Trophoblast cell (in vitro differentiated cells and primary cell): ENCODE measurements around the gene TMEM200B.
"Not testable (repeated sequence)": the region's sequence is repeated elsewhere in the genome, so short reads cannot be mapped to it uniquely, and the experiment has no call there.

Source experiments
- DNase-seq, 2 donors: peaks; one replicate each; pipeline ENCODE4 v3.0.0-alpha.2; 2016
- H2AFZ ChIP-seq: 2 replicates; pipeline ENCODE4 v1.6.1; 2013; ENCODE audit warnings: low read length, moderate library complexity, mild to moderate bottlenecking; ENCODE audit not compliant: insufficient read depth, poor library complexity
- H2AK5ac ChIP-seq: 2 replicates; pipeline ENCODE4 v1.6.1; 2013; ENCODE audit warnings: mild to moderate bottlenecking, low read length
- H2BK120ac ChIP-seq: 2 replicates; pipeline ENCODE4 v1.6.1; 2013; ENCODE audit warnings: low read length, mild to moderate bottlenecking, moderate library complexity; ENCODE audit not compliant: insufficient read depth, poor library complexity
- H2BK12ac ChIP-seq: 2 replicates; pipeline ENCODE4 v1.6.1; 2013; ENCODE audit warnings: mild to moderate bottlenecking, low read length, moderate library complexity
- H2BK5ac ChIP-seq: 2 replicates; pipeline ENCODE4 v1.6.1; 2013; ENCODE audit warnings: low read length, low read depth, moderate library complexity, mild to moderate bottlenecking; ENCODE audit not compliant: poor library complexity
- H3K14ac ChIP-seq: 2 replicates; pipeline ENCODE4 v1.6.1; 2013; ENCODE audit warnings: mild to moderate bottlenecking, low read length
- H3K18ac ChIP-seq: 2 replicates; pipeline ENCODE4 v1.6.1; 2013; ENCODE audit warnings: mild to moderate bottlenecking, low read length
- H3K23ac ChIP-seq: 2 replicates; pipeline ENCODE4 v1.6.1; 2013; ENCODE audit warnings: low read length
- H3K27ac ChIP-seq: 2 replicates; pipeline ENCODE4 v1.5.1; 2013; ENCODE audit warnings: low read depth, mild to moderate bottlenecking, inconsistent platforms, low read length, moderate library complexity
- H3K27me3 ChIP-seq: 2 replicates; pipeline ENCODE4 v1.6.1; 2013; ENCODE audit warnings: inconsistent platforms, mild to moderate bottlenecking, low read length, moderate library complexity; ENCODE audit not compliant: insufficient read depth
- H3K36me3 ChIP-seq, 2 experiments: 1 replicate in 1 of 2; 2 replicates in 1 of 2; pipeline ENCODE4 v1.6.1; 2013; ENCODE audit warnings: low read length in 2 of 2, mild to moderate bottlenecking in 2 of 2, moderate library complexity in 1 of 2; ENCODE audit not compliant: insufficient read depth in 2 of 2, control insufficient read depth in 1 of 2
- H3K4ac ChIP-seq: 2 replicates; pipeline ENCODE4 v1.6.1; 2013; ENCODE audit warnings: low read depth, mild to moderate bottlenecking, low read length, moderate library complexity
- H3K4me1 ChIP-seq, 2 experiments: 1 replicate in 1 of 2; 2 replicates in 1 of 2; pipeline ENCODE4 v1.6.1; 2013; ENCODE audit warnings: low read length in 2 of 2, mild to moderate bottlenecking in 2 of 2, moderate library complexity in 1 of 2; ENCODE audit not compliant: insufficient read depth in 2 of 2, control insufficient read depth in 1 of 2
- H3K4me2 ChIP-seq: 2 replicates; pipeline ENCODE4 v1.6.1; 2013; ENCODE audit warnings: inconsistent platforms, mild to moderate bottlenecking, low read length, moderate library complexity
- H3K4me3 ChIP-seq: 2 replicates; pipeline ENCODE4 v1.5.1; 2013; ENCODE audit warnings: mild to moderate bottlenecking, low read depth, low read length, inconsistent platforms
- H3K79me1 ChIP-seq: one replicate; pipeline ENCODE4 v1.6.1; 2013; ENCODE audit warnings: low read length
- H3K79me2 ChIP-seq: 2 replicates; pipeline ENCODE4 v1.6.1; 2013; ENCODE audit warnings: low read length, mild to moderate bottlenecking; ENCODE audit not compliant: control insufficient read depth, insufficient read depth, poor library complexity
- H3K9ac ChIP-seq: 2 replicates; pipeline ENCODE4 v1.6.1; 2013; ENCODE audit warnings: mild to moderate bottlenecking, low read length
- H3K9me3 ChIP-seq: 2 replicates; pipeline ENCODE4 v1.6.1; 2013; ENCODE audit warnings: low read depth, mild to moderate bottlenecking, control low read depth, inconsistent platforms, low read length; ENCODE audit not compliant: insufficient read depth
- H4K12ac ChIP-seq: 2 replicates; pipeline ENCODE4 v1.6.1; 2013; ENCODE audit warnings: low read depth, mild to moderate bottlenecking, low read length, moderate library complexity
- H4K8ac ChIP-seq: 2 replicates; pipeline ENCODE4 v1.6.1; 2013; ENCODE audit warnings: low read depth, mild to moderate bottlenecking, low read length, moderate library complexity
- H4K91ac ChIP-seq: one replicate; pipeline ENCODE4 v1.6.1; 2013; ENCODE audit warnings: low read depth, mild to moderate bottlenecking, low read length, moderate library complexity
- WGBS: extraction: QIAGEN DNeasy Blood & Tissue Kit; methylation state at CpG from one replicate; pipeline ENCODE4 v1.1.7; 2013; ENCODE audit warnings: missing lambda C conversion rate; ENCODE audit not compliant: insufficient read length, insufficient coverage; ENCODE audit errors: extremely low coverage; 5-methylcytosine and 5-hydroxymethylcytosine counted together

The TMEM200B gene

GRCh38 chr1:29092704-29093103 is 31.0 kb downstream of the TMEM200B start:
- not testable (repeated sequence) for H3K27ac ChIP-seq, H2BK12ac ChIP-seq, DNase-seq, H3K18ac ChIP-seq, H2BK120ac ChIP-seq, H2AFZ ChIP-seq, H2AK5ac ChIP-seq, H4K91ac ChIP-seq, H3K27me3 ChIP-seq, H3K79me1 ChIP-seq, H4K12ac ChIP-seq, H3K79me2 ChIP-seq, H2BK5ac ChIP-seq, H4K8ac ChIP-seq, H3K9ac ChIP-seq, H3K4me2 ChIP-seq, H3K4me3 ChIP-seq, H3K14ac ChIP-seq, H3K4me1 ChIP-seq, H3K9me3 ChIP-seq, H3K4ac ChIP-seq, H3K23ac ChIP-seq, H3K36me3 ChIP-seq
- WGBS, result no CpG with 5 or more reads among the region's 5 CpGs

- Histone ChIP-seq H3K79me2 (no peaks in the 10 kb centered on the region), H3K18ac (no peak overlapping the region), H3K14ac (no peak overlapping the region), H4K91ac (no peak overlapping the region), H3K9me3 (no peaks in the 10 kb centered on the region), H2AK5ac (no peak overlapping the region), H4K8ac (no peak overlapping the region), H3K27me3 (no peaks in the 10 kb centered on the region), H3K9ac (no peak overlapping the region), H4K12ac (no peak overlapping the region), H3K79me1 (no peaks in the 10 kb centered on the region), H3K23ac (no peak overlapping the region), H2BK5ac (no peak overlapping the region), H3K4ac (no peak overlapping the region), H2AFZ (no peak overlapping the region), H3K36me3 (no peaks in the 10 kb centered on the region), H2BK12ac (no peak overlapping the region), H2BK120ac (no peak overlapping the region), H3K4me3 (no peak overlapping the region), H3K4me1 (no peaks in the 10 kb centered on the region), H3K27ac (no peak overlapping the region), H3K4me2 (no peak overlapping the region)
- no peak for DNase-seq
Observed at GRCh38 chr1:29090937-29091618, 32.6 kb downstream of the TMEM200B start.

GRCh38 chr1:29084196-29084521 is 39.5 kb downstream of the TMEM200B start:
- Histone ChIP-seq H4K91ac (no peak overlapping the region), H4K12ac (no peak overlapping the region), H3K23ac (no peak overlapping the region), H3K27me3 (no peaks in the 10 kb centered on the region), H2BK12ac (no peak overlapping the region), H3K4ac (no peak overlapping the region), H3K79me1 (no peaks in the 10 kb centered on the region), H2BK5ac (no peak overlapping the region), H2BK120ac (no peak overlapping the region), H3K4me2 (no peak overlapping the region), H3K18ac (no peak overlapping the region), H3K9me3 (no peaks in the 10 kb centered on the region), H3K14ac (no peak overlapping the region), H2AFZ (no peak overlapping the region), H3K36me3 (no peaks in the 10 kb centered on the region), H3K27ac (no peak overlapping the region), H4K8ac (no peak overlapping the region), H2AK5ac (no peak overlapping the region), H3K4me3 (no peak overlapping the region), H3K9ac (no peak overlapping the region), H3K4me1 (no peaks in the 10 kb centered on the region), H3K79me2 (no peaks in the 10 kb centered on the region)
- DNase-seq, result no peak
- WGBS, result no CpG with 5 or more reads among the region's 2 CpGs

- H3K36me3 ChIP-seq, result no peaks in the 10 kb centered on the region
- no peak for DNase-seq
- no peak overlapping the region for H3K27ac ChIP-seq
- H3K4me1 ChIP-seq, result no peaks in the 10 kb centered on the region
- no peak overlapping the region for H3K9ac ChIP-seq
- H2AK5ac ChIP-seq, result no peak overlapping the region
- no peak overlapping the region for H2BK5ac ChIP-seq
- no peaks in the 10 kb centered on the region for H3K27me3 ChIP-seq
- H3K79me1 ChIP-seq, result no peaks in the 10 kb centered on the region
- no peak overlapping the region for H3K14ac ChIP-seq
- H4K12ac ChIP-seq, result no peak overlapping the region
- no peak overlapping the region for H2BK120ac ChIP-seq
- H3K4ac ChIP-seq, result no peak overlapping the region
- H3K79me2 ChIP-seq, result no peaks in the 10 kb centered on the region
- no peak overlapping the region for H3K23ac ChIP-seq
- no peak overlapping the region for H4K8ac ChIP-seq
- H3K9me3 ChIP-seq, result no peaks in the 10 kb centered on the region
- no CpG with 5 or more reads among the region's 3 CpGs for WGBS
- no peak overlapping the region for H4K91ac ChIP-seq
- H3K18ac ChIP-seq, result no peak overlapping the region
- no peak overlapping the region for H3K4me3 ChIP-seq
- H2BK12ac ChIP-seq, result no peak overlapping the region
- H3K4me2 ChIP-seq, result no peak overlapping the region
- H2AFZ ChIP-seq, result no peak overlapping the region
Observed at GRCh38 chr1:29083317-29084195, 40.1 kb downstream of the TMEM200B start.
